Measurements from ENCODE around the gene PCNX3. TPM values are rescaled to one million over a fixed set of nuclear protein-coding genes. Genes with fewer than 3 reads are reported as not detected.
A peak's percentile ranks its signal among the peaks of the same experiment; 100 is the strongest.

PCNX3 gene
- total RNA-seq, 3 donors from 2014 or later: 42.5 to 53.4 (median 47.5) TPM

GRCh38 chr11:65578667-65579066 lies 36.9 kb upstream of the PCNX3 start:
- Histone ChIP-seq H3K36me3 (ENCODE audit: low read depth) (no peaks in the 10 kb centered on the region), H3K4me3 (no peak overlapping the region), H3K4me1 (ENCODE audit: low read depth) (peaks cover 40% of the 10 kb centered on the region), H3K9me3 (no peaks in the 10 kb centered on the region)
- ATAC-seq (no peak), DNase-seq (no peak)
- intact Hi-C loops (cut with DNase I, micrococcal nuclease): no loop called here
- no peak for TF ChIP-seq CTCF (IDR thresholded peaks at IDR 0.05)

GRCh38 chr11:65579291-65579690 lies 36.3 kb upstream of the PCNX3 start:
- Histone ChIP-seq H3K9me3 (no peaks in the 10 kb centered on the region), H3K36me3 (ENCODE audit: low read depth) (no peaks in the 10 kb centered on the region), H3K4me3 (no peak overlapping the region), H3K4me1 (ENCODE audit: low read depth) (peaks cover 34% of the 10 kb centered on the region)
- ATAC-seq (no peak), DNase-seq (peak in 1 of 3 donors; percentile 10)
- intact Hi-C loops (cut with DNase I, micrococcal nuclease): no loop called here
- TF ChIP-seq CTCF (IDR thresholded peaks at IDR 0.05): no peak

- intact Hi-C loops (cut with DNase I, micrococcal nuclease): no loop called here
- peaks cover 27% of the 10 kb centered on the region for H3K4me1 ChIP-seq (ENCODE audit: low read depth)
- H3K4me3 ChIP-seq: no peak overlapping the region
- ATAC-seq: no peak
- H3K9me3 ChIP-seq: no peaks in the 10 kb centered on the region
- DNase-seq: peak in 1 of 3 donors; percentile 12
- TF ChIP-seq CTCF (IDR thresholded peaks at IDR 0.05): no peak
- H3K36me3 ChIP-seq (ENCODE audit: low read depth): no peaks in the 10 kb centered on the region
Measured at GRCh38 chr11:65580031-65580692, 35.4 kb upstream of the PCNX3 start.

- intact Hi-C loops (cut with DNase I, micrococcal nuclease): no loop called here
- peaks cover 25% of the 10 kb centered on the region for H3K4me1 ChIP-seq (ENCODE audit: low read depth)
- H3K36me3 ChIP-seq (ENCODE audit: low read depth): no peaks in the 10 kb centered on the region
Measured at GRCh38 chr11:65580756-65581155, 34.8 kb upstream of the PCNX3 start.

GRCh38 chr11:65581928-65582327 lies 33.6 kb upstream of the PCNX3 start:
- TF ChIP-seq CTCF (IDR thresholded peaks at IDR 0.05): no peak
- peaks cover 21% of the 10 kb centered on the region for H3K4me1 ChIP-seq (ENCODE audit: low read depth)
- no peak for ATAC-seq
- no peaks in the 10 kb centered on the region for H3K36me3 ChIP-seq (ENCODE audit: low read depth)
- H3K4me3 ChIP-seq: no peak overlapping the region
- intact Hi-C loops (cut with DNase I, micrococcal nuclease): no loop called here
- no peaks in the 10 kb centered on the region for H3K9me3 ChIP-seq
- DNase-seq: no peak

More at GRCh38 chr11:65580756-65581155, 34.8 kb upstream of the PCNX3 start:
- ATAC-seq: no peak
- no peak for DNase-seq
- Histone ChIP-seq H3K4me3 (no peak overlapping the region), H3K9me3 (no peaks in the 10 kb centered on the region)
- no peak for TF ChIP-seq CTCF (IDR thresholded peaks at IDR 0.05)
